GM18858 (cell line): ENCODE data around the gene FAM83D.

Source experiments
- ATAC-seq: cut with Tn5 transposase; IDR thresholded peaks from one replicate; pipeline ENCODE4 v1.9.1; 2021; ENCODE audit not compliant: unreplicated experiment

Gene FAM83D

GRCh38 chr20:38926142-38926933, at the start of gene FAM83D:
Gene FAM83D, plus strand, starts transcription at chr20:38926417. Its CDS starts 26 bp downstream, at chr20:38926443.
- peak; percentile 76 for ATAC-seq

- no peak for ATAC-seq
These were observed 48.7 kb upstream of the FAM83D start for GRCh38 chr20:38877483-38877882.

DNA sequence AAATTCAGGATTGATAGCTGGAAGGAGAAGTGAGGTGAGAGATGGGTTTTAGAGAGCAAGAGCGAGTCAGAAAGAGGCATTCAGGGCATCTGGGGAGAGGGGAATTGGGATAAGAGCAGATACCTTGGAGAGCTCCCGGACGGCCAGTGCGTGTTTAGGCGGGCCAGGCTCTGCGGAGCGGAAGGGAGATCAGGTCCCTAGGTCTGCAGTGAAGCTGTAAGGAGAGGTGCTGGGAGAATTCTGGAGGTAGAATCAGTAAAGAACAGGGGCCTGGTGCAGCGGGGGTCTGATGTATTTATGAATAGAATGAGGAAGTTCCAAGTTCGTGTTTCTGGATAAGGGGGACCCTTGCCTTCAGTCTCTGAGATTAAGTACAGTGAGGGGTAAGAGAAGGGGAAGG, 47.4 kb upstream of the FAM83D start:
- ATAC-seq = no peak

GRCh38 chr20:38880952-38881735, 45.1 kb upstream of the FAM83D start:
- ATAC-seq = no peak

DNA sequence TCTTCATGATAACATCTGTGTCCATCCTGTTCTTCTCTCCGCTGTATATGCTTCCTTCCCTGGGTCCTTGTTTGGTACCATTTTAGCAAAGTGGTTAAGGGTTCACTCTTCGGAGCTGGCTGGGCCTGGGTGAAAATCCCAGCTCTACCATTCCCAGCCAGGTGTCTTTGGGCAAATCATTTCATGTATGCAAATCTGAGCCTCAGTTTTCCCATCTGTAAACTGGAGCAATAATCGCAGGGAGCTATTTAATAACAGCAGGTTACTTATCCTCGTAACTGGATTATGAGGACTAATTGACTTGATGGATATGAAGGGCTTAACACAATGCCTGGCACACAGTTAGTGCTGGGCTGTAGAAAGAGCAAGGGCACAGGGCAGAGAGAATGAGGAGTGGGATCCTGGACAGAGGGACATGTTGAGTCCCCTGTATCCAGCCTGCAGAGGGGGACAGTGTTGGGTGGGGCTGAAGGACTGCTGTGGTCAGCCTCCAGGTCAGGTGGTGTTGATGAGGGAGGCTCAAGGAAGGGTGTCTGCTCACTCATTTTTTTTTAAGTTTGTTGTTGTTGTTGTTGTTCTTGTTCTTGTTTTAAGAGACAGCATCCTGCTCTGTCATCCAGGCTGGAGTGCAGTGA, 44.3 kb upstream of the FAM83D start:
- ATAC-seq = no peak

DNA sequence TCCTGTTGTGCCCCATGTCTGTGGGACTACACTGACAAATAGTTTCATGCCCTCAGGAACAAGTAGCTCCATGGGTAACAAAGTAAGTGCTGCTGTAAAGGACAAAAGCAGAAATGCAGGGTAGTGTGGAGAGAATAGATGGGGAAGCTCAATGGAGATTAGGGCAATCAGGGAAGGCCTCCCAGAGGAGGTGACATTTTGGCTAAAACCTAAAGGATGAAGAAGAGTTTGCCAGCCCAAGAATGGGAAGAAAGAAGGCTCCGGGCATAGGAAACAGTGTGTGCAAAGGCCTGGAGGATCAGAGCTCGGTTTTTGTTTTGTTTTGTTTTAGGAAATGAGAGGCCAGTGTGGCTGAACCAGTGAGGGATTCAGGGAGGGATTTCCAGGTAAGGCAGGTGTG, 43.6 kb upstream of the FAM83D start:
- ATAC-seq = no peak

- ATAC-seq = no peak
These were observed 42.9 kb upstream of the FAM83D start for GRCh38 chr20:38883081-38883980.

DNA sequence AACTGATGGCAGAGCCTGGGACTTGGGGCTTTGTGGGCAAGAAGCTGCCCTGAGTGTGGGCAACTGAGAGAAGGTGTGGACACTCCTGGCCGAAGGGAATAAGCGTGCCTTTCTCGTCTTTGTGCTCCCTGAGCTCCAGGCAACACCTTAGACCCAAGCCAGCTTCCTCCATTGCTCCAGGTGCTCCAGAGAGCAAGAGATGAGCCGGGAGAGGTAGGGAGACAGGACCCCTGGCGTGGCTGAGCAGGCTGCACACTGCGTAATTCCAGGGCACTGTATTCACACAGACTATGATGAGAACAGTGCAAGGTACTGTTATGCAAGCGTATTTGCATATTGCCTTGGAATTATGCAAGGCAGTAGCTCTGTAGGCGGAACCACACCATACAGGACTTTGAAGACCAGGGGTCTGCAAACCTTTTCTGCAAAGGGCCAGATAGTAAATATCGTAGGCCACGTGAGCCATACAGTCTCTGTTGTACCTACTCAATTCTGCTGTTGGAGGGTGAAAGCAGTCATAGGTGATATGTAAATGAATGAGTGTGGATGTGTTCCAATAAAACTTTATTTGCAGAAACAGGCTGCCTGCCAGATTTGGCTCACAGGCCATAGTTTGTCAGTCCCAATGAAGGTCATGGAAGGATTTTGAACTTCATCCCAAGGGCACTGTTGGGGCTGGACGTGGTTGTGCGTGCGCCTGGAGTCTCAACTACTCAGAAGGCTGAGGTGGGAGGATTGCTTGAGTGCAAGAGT, 42.1 kb upstream of the FAM83D start:
- ATAC-seq = no peak

- no peak for ATAC-seq
These were observed 40.9 kb upstream of the FAM83D start for GRCh38 chr20:38885357-38885756.

- ATAC-seq = no peak
These were observed 38.0 kb upstream of the FAM83D start for GRCh38 chr20:38888059-38888831.

- ATAC-seq = no peak
These were observed 37.2 kb upstream of the FAM83D start for GRCh38 chr20:38889050-38889449.

DNA sequence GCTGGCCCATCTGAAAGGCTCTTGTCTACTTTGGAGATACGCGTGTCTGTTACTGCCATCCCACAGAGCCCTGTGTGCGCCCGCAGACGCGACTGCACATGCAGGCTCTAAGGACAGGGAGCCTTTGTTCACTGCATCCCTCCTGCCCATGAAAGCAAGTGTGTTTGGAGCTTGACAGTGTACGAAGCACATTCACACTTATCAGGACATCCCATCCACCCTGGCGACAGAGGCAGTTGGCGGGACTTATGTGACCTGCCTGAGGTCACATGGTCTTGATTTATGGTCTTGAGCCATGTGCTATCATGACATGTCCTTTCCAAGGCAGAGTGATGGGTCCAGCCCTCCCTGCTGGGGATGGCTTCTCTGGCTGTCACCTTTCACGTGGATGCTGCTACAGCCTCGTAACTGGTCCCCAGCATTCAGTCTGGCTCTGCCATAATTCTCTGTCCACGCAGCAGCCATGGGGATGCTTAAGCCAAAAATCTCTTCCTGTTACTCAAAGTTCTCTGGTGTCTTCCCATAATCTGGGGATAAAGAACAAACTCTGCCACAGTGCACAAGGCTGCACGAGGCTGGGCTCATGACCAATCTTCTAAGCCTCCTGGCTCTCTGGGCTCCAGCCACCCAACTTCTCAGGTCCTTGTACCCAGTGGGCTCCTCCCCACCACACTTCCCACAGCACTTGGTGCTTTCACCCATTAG, 36.3 kb upstream of the FAM83D start:
- ATAC-seq = no peak

DNA sequence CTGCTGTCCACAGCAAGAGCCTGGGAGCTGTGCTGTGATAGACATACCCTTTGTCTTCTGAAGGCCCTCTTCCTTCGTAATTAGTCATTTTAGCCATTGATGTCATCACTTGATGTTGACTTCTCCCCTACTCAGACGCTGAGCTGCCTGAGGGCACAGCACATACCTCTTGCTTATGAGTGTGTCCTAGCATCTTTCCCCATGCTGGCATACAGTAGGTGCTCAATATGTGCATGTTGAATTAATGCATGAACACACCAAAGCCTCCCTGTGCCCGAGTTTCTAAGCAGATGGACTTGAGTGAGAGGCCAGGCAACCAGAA, 35.8 kb upstream of the FAM83D start:
- no peak for ATAC-seq

- peak; percentile 54 for ATAC-seq
These were observed 33.9 kb upstream of the FAM83D start for GRCh38 chr20:38892091-38892981.

- ATAC-seq = no peak
These were observed 33.1 kb upstream of the FAM83D start for GRCh38 chr20:38893056-38893564.

GRCh38 chr20:38893565-38894090, 32.6 kb upstream of the FAM83D start:
- no peak for ATAC-seq

GRCh38 chr20:38894091-38894847, 31.9 kb upstream of the FAM83D start:
- ATAC-seq = no peak
